HEK293 (cell line): ENCODE results near the gene AIF1.
"Not testable (repeated sequence)": the region's sequence is repeated elsewhere in the genome, so short reads cannot be mapped to it uniquely, and the experiment has no call there.

Experiments used
- ZEB2 ChIP-seq: fragments of 450-650 bp; formaldehyde crosslinking; IDR thresholded peaks from 2 replicates; pipeline ENCODE4 v1.5.1; 2016; ENCODE audit warnings: missing biosample characterization, missing genetic modification characterization
- ZFP37 ChIP-seq: fragments of 450-650 bp; formaldehyde crosslinking; IDR thresholded peaks from 2 replicates; pipeline ENCODE4 v1.5.1; 2016; ENCODE audit warnings: missing biosample characterization, missing genetic modification characterization
- ZNF146 ChIP-seq: fragments of 450-650 bp; formaldehyde crosslinking; IDR thresholded peaks from 2 replicates; pipeline ENCODE4 v1.5.1; 2016; ENCODE audit warnings: missing biosample characterization, missing genetic modification characterization
- ZNF548 ChIP-seq: fragments of 450-650 bp; formaldehyde crosslinking; IDR thresholded peaks from 2 replicates; pipeline ENCODE4 v1.5.1; 2016; ENCODE audit warnings: missing biosample characterization, missing genetic modification characterization
- ZNF785 ChIP-seq: fragments of 450-650 bp; formaldehyde crosslinking; IDR thresholded peaks from 2 replicates; pipeline ENCODE4 v1.5.1; 2016; ENCODE audit warnings: missing biosample characterization, missing genetic modification characterization
- TF ChIP-seq, protein P1 (sequence below): fragments of 450-650 bp; formaldehyde crosslinking; IDR thresholded peaks from 2 replicates; pipeline ENCODE4 v1.5.1; 2016; ENCODE audit warnings: missing biosample characterization, missing genetic modification characterization
- TF ChIP-seq, protein P2 (sequence below): fragments of 450-650 bp; formaldehyde crosslinking; optimal IDR thresholded peaks from 2 replicates; pipeline ENCODE3; 2016; ENCODE audit warnings: missing biosample characterization, mild to moderate bottlenecking, missing genetic modification characterization
- TF ChIP-seq, protein P3 (sequence below): fragments of 450-650 bp; formaldehyde crosslinking; IDR thresholded peaks from 2 replicates; pipeline ENCODE4 v1.5.1; 2016; ENCODE audit warnings: missing biosample characterization, missing genetic modification characterization, low read depth

DNA sequence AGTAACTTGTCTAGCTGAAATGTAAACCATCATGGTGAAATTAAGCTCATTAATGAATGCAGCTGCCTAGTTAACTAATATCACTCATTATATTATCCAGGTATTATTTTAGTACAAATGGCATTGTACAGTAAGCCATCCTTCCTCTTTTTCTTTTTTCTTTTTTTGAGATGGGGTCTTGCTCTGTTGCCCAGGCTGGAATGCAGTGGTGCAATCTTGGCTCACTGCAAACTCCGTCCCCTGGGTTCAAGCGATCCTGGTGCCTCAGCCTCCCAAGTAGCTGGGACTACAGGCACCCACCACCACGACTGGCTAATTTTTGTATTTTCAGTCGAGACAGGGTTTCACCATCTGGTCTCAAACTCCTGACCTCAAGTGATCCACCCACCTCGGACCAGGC is 24.3 kb upstream of the AIF1 start:
- TF ChIP-seq, protein P1, sequence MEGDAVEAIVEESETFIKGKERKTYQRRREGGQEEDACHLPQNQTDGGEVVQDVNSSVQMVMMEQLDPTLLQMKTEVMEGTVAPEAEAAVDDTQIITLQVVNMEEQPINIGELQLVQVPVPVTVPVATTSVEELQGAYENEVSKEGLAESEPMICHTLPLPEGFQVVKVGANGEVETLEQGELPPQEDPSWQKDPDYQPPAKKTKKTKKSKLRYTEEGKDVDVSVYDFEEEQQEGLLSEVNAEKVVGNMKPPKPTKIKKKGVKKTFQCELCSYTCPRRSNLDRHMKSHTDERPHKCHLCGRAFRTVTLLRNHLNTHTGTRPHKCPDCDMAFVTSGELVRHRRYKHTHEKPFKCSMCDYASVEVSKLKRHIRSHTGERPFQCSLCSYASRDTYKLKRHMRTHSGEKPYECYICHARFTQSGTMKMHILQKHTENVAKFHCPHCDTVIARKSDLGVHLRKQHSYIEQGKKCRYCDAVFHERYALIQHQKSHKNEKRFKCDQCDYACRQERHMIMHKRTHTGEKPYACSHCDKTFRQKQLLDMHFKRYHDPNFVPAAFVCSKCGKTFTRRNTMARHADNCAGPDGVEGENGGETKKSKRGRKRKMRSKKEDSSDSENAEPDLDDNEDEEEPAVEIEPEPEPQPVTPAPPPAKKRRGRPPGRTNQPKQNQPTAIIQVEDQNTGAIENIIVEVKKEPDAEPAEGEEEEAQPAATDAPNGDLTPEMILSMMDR (tag by site-specific recombination) = not testable (repeated sequence)
- TF ChIP-seq ZEB2 (tag by site-specific recombination); ZNF146 (tag by site-specific recombination); ZNF548 (tag by site-specific recombination); ZFP37 (tag by site-specific recombination); ZNF785: not testable (repeated sequence)
- TF ChIP-seq, protein P2, sequence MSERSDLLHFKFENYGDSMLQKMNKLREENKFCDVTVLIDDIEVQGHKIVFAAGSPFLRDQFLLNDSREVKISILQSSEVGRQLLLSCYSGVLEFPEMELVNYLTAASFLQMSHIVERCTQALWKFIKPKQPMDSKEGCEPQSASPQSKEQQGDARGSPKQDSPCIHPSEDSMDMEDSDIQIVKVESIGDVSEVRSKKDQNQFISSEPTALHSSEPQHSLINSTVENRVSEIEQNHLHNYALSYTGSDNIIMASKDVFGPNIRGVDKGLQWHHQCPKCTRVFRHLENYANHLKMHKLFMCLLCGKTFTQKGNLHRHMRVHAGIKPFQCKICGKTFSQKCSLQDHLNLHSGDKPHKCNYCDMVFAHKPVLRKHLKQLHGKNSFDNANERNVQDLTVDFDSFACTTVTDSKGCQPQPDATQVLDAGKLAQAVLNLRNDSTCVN (tag by site-specific recombination) = not testable (repeated sequence)
- TF ChIP-seq, protein P3, sequence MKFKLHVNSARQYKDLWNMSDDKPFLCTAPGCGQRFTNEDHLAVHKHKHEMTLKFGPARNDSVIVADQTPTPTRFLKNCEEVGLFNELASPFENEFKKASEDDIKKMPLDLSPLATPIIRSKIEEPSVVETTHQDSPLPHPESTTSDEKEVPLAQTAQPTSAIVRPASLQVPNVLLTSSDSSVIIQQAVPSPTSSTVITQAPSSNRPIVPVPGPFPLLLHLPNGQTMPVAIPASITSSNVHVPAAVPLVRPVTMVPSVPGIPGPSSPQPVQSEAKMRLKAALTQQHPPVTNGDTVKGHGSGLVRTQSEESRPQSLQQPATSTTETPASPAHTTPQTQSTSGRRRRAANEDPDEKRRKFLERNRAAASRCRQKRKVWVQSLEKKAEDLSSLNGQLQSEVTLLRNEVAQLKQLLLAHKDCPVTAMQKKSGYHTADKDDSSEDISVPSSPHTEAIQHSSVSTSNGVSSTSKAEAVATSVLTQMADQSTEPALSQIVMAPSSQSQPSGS (tag by site-specific recombination) = not testable (repeated sequence)
